GM18870 (cell line): ENCODE data around the gene AXIN1.

Source experiments
- ATAC-seq: cut with Tn5 transposase; IDR thresholded peaks from one replicate; pipeline ENCODE4 v1.9.1; 2021; ENCODE audit warnings: moderate library complexity; ENCODE audit not compliant: unreplicated experiment

AXIN1 gene

GRCh38 chr16:285146-286055, 67.1 kb downstream of the AXIN1 start:
- ATAC-seq = no peak

DNA sequence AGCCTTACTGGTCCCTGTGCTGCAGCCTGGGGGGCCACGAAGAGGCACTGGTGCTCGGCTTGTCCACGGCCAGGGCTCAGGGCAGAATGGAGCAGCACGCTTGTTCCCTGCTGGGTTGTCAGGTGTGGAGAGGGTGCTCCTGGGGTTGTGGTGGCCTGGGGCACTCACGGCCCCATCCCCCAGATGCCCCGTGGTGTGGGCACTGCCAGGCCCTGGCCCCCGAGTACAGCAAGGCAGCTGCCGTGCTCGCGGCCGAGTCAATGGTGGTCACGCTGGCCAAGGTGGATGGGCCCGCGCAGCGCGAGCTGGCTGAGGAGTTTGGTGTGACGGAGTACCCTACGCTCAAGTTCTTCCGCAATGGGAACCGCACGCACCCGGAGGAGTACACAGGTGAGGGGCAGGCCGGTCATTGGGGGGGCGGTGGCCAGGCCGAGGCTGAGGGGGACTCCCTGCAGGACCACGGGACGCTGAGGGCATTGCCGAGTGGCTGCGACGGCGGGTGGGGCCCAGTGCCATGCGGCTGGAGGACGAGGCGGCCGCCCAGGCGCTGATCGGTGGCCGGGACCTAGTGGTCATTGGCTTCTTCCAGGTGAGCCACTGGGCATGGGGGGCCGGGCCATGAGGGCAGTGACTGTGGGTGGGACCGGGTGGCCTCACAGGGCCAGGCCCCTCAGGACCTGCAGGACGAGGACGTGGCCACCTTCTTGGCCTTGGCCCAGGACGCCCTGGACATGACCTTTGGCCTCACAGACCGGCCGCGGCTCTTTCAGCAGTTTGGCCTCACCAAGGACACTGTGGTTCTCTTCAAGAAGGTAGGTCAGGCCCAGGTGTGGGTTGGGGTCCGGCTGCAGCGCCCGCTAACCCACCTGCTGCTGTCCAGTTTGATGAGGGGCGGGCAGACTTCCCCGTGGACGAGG, 68.1 kb downstream of the AXIN1 start:
- ATAC-seq = no peak

DNA sequence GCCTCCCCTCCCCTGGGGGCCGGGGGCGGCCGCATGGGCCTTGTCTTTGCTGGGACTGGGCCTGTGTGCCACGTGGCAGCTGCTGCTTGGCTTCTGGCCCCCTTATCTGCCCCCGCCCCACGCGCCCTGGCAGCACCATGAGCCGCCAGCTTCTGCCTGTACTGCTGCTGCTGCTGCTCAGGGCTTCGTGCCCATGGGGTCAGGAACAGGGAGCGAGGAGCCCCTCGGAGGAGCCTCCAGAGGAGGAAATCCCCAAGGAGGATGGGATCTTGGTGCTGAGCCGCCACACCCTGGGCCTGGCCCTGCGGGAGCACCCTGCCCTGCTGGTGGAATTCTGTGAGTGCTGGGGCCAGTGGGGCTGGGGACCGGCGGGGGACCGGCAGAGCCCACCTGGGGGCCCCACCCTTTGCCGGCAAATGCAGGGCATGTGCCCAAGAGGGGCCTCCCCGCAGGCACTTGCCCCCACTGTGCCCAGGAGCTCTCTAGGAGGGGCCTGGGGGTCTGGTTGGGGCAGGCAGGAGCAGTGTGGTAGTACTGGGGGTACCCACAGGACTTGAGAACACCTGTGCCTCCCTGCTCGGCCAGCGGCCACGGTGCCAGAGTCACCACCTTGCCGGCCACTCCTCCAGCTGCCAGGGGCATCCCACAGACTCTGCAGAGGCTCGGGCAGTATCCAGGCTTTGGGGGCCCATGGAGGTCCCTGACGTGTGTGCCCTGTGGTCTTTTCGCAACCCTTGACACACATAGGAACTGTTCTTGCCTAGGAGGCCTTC, 69.3 kb downstream of the AXIN1 start, which contains the start of gene PDIA2:
Gene PDIA2, plus strand, starts transcription at position 132 of the 773 bp plus-strand sequence. Its CDS starts 6 bp downstream, at position 138.
- ATAC-seq = no peak

- ATAC-seq = no peak
Measured at GRCh38 chr16:282491-282890, 70.0 kb downstream of the AXIN1 start.

DNA sequence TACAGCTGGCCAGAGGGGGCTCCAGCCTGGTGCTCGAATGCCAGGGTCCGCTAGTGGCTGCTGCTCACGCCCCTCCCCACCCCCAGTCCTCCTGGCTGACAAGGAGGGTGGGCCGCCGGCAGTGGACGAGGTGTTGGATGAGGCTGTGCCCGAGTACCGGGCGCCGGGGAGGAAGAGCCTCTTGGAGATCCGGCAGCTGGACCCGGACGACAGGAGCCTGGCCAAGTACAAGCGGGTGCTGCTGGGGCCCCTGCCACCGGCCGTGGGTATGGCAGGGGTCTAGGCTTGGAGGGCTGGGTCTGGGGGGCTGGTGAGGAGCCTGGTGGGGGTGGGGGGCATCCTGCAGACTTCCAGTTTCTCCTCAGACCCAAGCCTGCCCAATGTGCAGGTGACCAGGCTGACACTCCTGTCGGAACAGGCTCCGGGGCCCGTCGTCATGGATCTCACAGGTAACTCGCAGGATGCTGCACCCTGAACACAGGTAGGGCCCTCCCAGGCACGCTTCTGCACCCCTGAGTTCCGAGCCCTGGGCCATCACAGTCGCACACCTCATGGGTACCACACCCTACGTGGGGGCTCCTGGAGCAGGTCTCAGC, 70.8 kb downstream of the AXIN1 start:
- no peak for ATAC-seq

DNA sequence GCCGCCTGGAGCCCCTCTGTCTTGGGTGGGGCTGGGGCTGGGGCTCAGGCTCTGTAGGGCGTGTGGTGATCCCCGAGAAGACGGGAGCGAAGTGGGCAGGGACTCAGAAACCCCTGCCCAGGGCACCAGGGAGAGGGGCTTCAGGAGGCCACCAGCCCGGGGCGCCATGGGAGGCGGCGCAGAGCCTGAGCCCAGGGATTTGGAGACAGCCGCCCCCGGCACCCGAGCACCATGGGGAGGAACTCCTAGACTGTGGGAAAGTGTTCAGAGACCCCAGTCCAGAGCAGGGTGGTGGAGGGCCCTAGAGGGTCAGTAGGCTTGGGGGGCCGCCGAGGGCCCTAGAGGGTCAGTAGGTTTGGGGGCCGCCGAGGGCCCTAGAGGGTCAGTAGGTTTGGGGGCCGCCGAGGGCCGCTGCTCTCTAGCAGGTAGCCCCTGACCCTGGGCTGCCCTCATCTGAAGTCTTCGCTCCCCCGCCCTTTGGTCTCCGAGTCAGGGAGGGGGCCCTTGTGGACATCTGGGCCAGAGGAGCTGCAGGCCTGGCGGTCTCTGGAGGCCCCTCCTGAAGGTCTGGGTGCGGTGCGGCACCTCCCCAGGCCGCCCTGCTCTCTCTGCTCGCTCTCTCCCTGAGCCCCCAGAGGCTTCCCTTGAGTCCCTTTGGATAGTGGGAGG, 71.4 kb downstream of the AXIN1 start:
- ATAC-seq = no peak

DNA sequence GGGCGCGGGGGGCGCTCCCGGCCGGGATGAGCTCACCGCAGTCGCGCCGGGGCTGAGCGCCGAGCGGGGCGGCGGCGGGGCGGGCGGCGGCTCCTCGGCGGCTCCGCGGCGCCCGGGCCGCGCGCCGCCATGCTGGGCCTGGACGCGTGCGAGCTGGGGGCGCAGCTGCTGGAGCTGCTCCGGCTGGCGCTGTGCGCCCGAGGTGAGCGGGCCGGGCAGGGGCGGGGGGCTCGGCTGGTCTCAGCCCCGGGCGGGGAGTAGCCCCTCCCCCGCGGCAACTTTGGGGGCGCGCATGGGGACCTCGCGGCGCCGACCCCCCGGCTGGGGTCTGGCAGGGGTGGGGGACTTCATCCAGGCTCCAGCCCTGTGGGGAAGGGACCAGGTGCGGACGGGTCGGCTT, 72.0 kb downstream of the AXIN1 start, which contains the start of gene ARHGDIG:
Gene ARHGDIG, plus strand, starts transcription at position 40 of the 400 bp plus-strand sequence. Its CDS starts 90 bp downstream, at position 130.
- no peak for ATAC-seq

DNA sequence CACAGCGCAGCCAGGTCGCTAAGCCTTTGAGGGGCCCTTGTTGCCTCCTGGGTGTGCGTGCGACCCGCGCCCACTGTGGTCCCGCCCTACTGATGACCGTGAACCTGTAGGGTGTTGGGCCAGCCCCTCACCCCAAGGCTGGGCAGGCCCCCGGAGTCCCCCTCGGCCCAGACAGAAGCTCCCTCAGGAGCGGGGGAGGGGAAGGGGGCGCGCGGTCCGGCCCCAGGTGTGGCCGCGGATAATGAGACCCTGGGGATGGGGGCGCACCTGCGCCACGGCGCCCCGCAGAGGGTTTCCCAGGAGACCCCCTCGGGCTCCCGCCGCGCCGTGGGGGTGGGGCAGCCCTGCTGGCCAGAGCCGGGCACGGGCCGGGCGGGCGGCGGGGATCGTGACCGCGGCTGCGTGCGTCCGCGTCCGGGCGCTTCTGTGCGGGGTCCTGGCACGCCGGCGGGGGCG, 72.5 kb downstream of the AXIN1 start:
- ATAC-seq = no peak

DNA sequence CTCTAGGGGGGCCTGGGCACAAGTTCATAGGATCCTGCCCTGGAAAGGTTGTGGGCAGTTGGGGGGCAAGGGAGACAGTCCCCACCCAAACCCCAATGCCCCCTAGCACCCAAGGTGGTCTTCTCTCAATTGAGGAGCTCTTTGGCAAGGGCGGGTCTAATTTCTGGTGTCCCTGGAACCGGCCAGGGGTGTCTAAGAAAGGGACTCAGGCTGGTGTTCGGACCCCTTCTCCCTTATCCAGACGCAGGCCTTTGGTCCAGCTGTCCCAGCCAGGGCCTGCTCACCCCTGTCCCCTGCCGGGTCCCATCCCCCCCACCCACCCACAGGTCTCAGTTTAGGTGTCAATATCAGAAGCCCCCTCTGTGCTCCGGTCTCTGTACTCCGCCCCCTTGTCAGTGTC, 73.0 kb downstream of the AXIN1 start:
- no peak for ATAC-seq

GRCh38 chr16:278863-279366, 73.6 kb downstream of the AXIN1 start:
- ATAC-seq = no peak

DNA sequence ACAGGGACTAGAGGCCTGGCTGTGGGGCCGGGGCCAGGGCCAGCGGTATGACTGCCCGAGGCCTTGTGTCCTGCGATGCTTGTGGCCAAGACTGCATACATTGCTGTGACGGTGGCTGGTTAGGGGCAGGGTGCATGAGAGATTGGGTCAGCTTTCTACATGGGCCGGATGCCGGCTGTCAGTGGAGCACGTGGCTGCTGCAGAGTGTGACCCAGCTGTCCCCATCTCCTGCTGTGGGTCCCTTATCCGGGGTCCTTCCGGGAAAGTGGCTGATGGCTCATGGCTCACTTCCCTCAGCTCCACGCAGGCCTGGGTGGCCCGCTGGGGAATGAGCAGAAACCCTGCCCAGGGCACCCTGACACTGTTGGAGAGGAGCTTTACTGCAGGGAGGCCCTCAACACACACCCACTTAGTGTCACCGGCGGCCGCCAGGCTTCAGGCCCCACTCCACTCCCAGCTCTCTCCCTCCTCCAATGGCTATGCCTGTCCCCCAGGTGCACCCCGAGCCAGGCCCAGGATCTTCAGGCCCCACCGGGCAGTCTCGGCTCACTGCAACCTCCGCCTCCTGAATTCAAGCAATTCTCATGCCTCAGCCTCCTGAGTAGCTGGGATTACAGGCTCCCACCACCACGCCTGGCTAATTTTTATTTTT, 76.0 kb downstream of the AXIN1 start:
- no peak for ATAC-seq

DNA sequence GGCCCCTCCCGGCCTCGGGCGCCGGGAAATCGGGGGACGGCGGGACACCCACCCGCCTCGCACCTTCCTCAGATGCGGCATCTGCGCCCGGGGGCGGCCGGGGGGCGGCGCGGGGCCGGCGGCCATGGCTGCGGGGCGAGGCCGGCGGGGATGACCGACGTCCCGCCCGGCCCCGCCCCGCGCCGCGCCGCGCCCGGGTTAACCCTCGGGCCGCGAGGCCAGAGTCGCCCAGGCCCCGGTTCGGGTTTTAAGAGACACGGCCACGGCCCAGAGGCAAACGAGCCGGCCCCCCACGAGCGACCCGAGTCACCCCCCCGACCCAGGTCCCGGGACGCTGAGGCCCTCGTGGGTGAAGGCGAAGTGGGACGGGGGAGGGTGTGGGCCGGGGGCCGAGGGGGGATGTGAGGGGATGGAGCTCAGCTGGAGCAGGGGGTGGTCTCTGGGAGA, 76.7 kb downstream of the AXIN1 start, which contains the start of gene RGS11:
Gene RGS11, minus strand, starts transcription at position 159 of the 447 bp plus-strand sequence. Its CDS starts 33 bp downstream, at position 126.
- ATAC-seq = no peak

- ATAC-seq = no peak
Measured at GRCh38 chr16:275041-275641, 77.4 kb downstream of the AXIN1 start.

DNA sequence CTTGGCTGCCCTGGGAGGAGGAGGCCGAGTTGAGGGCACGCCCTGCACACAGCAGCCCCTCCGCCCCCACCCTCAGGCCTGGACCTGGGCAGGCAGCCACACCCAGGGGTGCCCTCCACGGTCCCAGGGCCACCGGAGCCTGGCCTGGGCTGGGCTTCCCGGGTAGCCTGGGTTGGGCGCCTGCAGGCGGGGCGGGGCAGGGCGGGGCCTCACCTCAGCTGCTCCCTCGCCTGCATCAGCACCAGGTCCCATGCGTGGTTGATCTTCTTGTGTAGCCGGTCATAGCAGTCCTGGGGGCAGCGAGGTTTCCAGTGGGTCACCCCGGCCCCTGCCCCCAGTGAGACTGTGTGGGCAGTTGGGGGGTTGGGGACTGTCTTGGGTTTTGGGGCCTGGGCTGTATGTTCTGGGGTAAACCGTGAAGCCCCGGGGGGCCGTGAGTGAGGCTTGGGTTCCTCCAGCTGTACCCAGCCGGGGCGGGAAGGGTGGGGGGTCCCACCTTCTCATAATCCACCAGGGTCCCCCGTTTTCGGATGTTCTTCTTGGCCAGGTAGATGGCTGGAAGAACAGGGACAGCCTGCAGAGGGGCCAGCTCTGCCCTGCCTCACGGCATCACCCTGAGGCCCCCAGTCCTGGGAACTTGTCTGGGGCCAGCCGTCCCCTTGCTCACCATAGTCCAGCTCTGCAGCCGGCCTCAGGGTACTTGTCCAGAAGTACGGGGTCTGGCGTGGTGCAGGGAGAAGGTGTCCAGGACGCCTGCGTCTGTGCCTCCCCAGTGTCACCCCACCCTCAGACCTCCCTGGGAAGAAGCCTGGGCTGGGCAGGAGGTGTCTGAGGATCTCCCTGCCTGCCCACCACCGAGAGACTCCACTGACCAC, 78.7 kb downstream of the AXIN1 start:
- ATAC-seq = no peak

- no peak for ATAC-seq
Measured at GRCh38 chr16:272633-273546, 79.6 kb downstream of the AXIN1 start.
